ENCODE data around the gene CTNNA3. TPM values are rescaled to one million over a fixed set of nuclear protein-coding genes. Genes with fewer than 3 reads are reported as not detected.
"Not testable (repeated sequence)": the region's sequence is repeated elsewhere in the genome, so short reads cannot be mapped to it uniquely, and the experiment has no call there.

The CTNNA3 gene
- total RNA-seq, 1 donor from 2014 or later = not detected

DNA sequence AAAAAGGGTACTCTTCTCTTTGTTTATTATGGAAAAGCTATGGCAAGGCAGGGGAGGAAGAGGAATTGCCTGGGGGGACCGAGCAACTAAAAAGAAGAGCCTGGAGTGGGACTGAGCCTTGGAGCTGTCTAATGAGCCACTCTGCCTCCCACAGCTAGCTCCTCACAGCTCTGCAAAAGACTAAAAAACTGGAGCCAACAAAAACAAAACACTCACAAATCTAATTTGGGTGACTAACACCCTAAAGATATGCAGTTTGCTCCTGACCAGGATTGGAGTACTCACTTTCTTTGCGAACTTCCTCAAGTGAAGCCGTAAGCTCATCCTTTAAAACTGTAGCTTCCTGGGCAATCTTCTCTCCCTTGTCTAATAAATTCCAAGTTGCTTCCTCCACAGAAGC is 89.4 kb downstream of the CTNNA3 start:
- intact Hi-C loops (cut with micrococcal nuclease) = no loop called here

DNA sequence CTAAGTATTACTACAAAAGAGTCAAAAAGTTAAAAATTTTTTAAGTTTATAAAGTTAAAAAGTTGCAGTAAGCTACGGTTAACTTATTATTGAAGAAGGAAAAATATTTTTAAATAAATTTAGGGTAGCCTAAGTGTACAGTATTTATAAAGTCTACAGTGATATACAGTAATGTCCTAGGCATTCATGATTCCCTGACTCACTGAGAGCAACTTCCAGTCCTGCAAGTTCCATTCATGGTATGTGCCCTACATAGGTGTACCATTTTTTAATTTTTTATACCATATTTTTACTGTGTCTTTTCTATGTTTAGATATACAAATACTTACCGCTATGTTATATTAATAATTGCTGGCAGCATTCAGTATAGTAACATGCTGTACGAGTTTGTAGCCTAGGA is 92.3 kb downstream of the CTNNA3 start:
- intact Hi-C loops (cut with micrococcal nuclease) = no loop called here

DNA sequence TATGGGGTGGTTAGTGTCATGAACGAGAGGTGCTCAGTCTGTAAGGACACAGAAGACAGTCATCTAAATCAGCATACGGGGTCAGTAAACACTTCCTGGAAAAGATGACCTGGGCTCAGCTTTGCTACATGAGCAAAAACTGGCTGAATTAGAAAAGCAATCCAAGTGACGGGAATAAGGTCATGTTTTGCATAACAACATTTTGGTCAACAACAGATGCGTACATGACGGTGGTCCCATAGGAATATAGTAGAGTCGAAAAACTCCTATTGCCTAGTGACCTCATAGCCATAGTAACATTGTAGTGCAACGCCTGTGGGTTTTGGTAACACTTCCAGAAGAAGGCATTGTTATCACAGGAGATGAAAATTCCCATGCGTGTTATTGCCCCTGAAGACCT is 92.9 kb downstream of the CTNNA3 start:
- intact Hi-C loops (cut with micrococcal nuclease) = no loop called here

DNA sequence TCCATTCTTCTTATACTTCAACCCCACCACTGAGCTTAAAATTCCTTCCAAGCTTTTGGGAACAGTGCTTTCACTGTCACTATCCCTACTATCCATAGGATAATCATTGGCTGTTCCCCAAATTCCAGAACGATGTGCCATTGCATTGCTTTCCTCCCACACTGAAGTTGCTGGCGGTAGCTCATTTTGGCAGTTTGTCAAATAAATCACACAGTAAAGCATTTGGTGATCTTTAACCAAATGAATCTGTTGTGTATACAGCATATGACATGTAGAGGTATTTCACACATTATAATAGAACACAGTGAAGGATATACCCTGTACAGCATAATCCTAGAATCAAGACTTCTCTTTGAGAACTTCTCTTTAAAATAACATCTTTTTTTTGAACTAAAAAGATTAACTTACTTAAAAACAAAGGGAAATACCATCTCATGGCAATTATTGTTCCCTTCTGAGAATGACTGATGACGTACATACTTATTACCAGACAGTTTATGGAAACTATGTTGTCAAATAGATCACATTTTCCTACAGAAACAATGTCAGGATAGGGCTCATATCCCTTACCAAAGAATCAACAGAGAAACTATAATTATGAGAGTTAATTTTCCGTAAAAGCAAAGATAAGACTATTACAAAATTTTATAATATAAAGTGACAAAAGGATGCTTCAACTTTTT is 93.6 kb downstream of the CTNNA3 start:
- intact Hi-C loops (cut with micrococcal nuclease) = no loop called here

DNA sequence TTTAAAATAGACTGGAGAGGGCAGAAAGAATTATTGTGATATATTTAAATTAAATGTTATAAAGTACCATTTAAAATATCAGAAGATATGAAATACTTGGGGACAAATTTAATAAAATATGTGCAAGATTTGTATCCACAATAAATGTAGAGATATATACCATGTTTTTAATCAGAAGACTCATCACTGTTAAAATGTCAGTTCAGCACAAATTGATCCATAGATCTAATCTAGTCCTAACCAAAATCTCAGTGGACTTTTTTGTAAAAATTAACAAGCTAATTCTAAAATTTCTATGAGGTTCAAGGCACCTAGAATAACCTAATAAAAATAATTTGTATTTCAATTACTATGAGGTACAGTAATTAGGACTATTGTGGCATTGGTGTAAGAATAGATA is 96.4 kb downstream of the CTNNA3 start:
- intact Hi-C loops (cut with micrococcal nuclease) = no loop called here

DNA sequence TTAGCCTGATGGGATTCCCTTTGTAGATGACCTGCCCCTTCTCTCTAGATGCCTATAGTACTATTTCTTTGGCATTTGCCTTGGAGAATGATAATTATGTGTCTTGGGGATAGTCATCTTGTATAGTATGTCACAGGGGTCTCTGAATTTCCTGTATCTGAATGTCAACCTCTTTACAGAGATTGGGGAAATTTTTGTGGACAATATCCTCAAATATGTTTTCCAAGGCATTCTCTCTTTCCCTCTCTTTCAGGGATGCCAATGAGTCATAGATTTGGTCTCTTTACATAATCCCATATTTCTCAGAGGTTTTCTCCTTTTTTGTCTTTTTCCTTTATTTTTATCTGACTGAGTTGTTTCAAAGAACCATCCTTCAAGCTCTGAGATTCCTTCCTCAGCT is 99.4 kb downstream of the CTNNA3 start:
- intact Hi-C loops (cut with micrococcal nuclease) = no loop called here

DNA sequence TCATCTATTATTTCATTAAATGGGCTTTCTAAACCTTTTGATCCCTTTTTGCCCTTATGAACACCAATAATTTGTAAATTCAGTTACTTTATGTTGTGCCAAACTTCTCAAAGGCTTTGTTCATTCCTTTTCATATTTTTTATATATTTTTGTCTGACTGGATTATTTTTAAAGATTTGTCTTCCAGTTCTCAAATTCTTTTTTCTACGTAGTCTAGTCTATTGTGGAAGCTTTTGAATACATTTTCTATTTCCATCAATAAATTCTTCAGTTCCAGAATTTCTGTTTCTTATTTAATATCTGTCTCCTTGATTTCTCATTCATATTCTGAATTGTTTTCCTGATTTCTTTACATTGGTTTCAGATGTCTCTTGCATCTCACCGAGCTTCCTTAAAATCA is 108.2 kb downstream of the CTNNA3 start:
- intact Hi-C loops (cut with micrococcal nuclease) = no loop called here

DNA sequence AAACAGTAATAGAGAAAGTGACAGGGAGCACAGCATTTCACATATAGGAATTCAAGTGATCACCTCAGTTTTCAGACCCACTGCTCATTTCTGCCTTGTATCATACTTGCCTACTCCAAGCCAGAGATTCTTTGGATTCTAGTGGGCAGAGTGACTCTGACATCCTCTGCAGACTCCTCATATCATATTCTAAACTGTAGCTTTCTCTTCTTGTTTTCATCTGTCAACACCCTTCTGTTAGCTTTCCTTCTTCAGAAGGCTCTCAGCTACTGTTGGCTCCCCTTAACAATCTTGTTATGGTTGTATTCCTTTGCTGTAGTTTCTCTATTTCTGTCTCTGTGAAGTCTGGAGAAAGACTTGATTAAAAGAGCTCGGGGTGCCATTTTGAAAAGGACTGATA is 120.5 kb downstream of the CTNNA3 start:
- intact Hi-C loops (cut with micrococcal nuclease) = no loop called here

DNA sequence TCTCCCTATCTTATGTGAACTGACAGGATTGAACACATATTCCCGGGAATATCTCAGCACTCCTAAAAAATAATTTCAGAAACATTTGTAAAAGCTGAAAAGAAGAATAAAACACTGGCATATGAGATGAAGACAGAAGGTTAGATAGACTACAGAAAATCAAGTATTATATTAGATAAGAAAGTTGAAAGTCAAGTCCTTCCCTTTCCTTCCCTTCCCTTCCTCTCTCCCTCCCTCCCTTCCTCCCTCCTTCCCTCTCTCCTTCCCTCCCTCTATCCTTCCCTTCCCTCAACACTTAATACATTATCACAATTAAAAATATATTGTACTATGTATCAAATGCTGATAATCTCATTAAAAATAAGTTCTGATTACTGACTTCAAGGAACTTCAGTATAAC is 122.5 kb downstream of the CTNNA3 start:
- intact Hi-C loops (cut with micrococcal nuclease) = no loop called here

DNA sequence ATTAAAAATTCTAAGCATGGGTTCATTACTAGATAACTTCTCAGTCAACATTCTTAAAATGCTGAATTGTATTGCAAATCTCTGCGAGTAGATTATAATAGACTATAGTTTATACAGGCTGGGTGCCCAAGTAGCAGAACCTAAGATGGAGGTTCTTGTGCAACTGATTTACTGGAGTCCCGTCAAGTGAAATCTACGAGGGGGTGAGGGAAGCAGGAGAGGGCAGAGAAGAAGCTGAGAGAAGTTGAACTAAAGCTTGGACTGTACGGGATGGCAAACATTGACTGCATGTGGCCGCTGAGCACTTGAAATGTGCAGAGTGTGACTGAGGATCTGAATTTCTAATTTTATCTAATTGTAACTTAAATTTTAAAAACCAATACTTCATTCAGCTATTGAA is 124.5 kb downstream of the CTNNA3 start:
- intact Hi-C loops (cut with micrococcal nuclease) = no loop called here

DNA sequence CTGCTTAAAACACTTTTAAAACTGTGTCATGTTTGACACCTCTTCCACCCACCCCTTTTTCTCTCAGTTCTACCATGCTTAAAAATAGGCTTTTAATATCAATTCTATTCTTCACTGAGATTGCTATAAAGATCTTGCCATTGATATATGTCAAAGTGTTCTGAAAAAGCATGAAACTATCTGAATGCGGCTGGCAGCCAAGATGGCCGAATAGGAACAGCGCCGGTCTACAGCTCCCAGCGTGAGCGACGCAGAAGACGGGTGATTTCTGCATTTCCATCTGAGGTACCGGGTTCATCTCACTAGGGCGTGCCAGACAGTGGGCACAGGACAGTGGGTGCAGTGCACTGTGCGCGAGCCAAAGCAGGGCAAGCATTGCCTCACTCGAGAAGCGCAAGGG is 137.7 kb downstream of the CTNNA3 start:
- intact Hi-C loops (cut with micrococcal nuclease) = not testable (repeated sequence)

DNA sequence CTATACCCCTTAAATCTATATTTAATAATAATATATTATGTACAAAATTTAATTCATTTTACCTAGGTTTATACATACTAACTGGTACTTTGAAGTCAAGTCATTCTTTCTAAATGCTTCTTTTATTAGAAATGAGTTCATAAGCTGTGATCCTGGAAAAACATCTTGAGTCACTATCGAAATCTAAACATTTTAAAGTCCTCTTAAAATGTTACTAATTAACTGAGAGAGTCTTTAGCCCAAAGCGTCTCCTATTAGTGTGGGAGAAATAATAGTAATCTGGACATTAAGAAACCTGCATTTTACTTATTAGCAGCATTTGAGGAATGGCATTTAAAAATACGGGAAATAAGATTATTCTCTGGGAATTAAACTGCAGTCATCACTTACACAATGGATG is 142.7 kb downstream of the CTNNA3 start:
- intact Hi-C loops (cut with micrococcal nuclease) = no loop called here

DNA sequence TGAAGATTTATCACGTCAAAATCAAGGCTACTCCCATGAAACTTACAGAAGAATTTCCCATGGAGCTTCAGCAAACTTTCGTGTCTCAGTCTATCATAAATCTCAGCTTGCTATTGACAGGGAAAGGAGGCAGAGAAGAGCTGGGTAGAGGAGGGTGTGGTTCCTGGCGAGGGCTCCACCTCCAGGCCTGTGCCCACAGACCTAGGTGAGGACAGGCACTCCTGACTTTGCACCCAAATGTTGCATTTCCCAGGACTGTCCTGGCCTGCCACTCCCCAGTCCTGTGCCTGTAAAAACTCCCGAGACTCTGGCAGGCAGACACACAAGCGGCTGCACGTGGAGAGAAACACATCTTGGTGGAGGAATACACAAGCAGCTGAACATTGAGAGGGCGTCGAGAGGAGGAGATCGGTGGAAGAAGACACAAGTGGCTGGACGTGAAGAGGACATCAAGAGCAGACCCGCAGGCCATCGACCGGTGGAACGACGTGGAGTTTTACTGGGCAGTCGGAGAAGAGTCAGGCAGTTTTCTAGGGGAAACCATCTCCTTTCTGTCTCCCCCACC is 145.1 kb downstream of the CTNNA3 start:
- intact Hi-C loops (cut with micrococcal nuclease) = no loop called here

DNA sequence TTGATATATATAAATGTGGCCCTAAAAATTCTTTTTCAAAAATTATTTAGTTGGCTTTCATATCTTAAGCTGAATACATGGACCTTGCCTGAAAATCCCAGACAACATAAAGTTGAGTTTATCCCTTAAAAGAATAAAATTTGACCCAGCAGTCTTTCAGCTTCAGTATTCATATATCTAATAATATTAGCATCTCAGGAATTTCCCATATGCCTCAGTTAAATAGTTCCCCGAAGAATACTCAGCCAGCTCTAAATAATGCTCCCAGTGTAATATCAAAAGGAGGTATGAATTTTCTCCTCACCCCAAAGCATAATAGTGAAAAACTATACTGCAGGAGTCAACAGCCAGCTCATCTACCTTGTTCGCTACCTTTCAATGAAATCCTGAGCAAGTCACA is 145.9 kb downstream of the CTNNA3 start:
- intact Hi-C loops (cut with micrococcal nuclease) = no loop called here

DNA sequence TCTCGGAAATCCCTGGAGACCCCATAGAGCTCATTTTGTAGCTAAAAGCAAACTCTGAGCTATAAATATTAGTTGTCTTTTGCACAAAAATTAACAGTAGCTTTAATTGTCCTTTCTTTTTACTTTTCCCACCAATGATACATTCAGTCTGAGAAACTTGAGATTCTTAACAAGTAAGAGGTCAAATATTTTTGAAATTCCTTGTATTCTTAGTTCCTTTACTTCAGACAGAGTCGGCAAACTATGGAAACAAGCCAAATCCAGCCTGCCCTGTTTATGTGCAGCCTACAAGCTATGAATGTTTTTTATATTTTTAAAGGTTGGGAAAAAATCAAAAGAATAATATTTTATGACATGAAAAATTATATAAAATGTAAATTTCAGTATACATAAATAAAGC is 146.6 kb downstream of the CTNNA3 start:
- intact Hi-C loops (cut with micrococcal nuclease) = no loop called here

DNA sequence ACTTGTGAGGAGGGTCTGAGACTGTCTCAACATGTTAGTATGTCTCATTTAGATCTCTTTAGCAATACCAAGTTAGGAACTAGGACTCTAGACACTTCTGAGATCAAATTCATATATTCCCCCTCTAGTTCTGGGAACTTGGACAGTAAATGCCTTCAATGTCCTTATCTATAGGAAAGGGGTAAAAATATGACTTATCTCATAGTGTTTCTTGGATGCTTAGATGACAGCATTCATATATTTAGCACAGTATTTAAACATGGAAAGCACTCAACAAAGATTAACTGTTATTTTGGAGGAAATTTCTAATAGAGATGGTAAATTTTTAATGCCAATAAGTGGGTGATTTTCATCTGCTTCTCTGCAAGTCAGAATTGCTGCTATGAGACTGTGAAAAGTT is 154.6 kb downstream of the CTNNA3 start:
- intact Hi-C loops (cut with micrococcal nuclease) = no loop called here

DNA sequence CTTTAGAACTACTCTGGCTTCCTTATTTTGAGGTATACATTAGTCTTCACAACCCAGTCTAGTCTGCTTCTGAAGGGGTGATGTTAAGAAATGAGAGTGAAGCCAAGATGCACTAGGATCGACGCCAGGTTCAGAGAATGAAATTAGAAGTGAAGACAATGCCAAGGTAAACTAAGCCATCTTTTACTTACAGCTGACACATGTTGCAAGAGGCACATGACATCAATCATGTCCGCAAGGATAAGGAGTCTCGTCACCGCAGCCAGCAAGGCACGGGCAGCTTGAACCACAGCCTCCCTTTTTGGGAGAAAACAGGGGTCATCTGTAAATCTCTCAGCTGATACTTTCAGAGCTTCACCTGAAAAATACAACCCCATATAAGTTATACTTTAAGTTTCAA is 156.7 kb downstream of the CTNNA3 start:
- intact Hi-C loops (cut with micrococcal nuclease) = loop anchor here (5.0 kb wide), 1 partner anchor 243 kb away; no protein-coding TSS in a partner anchor

DNA sequence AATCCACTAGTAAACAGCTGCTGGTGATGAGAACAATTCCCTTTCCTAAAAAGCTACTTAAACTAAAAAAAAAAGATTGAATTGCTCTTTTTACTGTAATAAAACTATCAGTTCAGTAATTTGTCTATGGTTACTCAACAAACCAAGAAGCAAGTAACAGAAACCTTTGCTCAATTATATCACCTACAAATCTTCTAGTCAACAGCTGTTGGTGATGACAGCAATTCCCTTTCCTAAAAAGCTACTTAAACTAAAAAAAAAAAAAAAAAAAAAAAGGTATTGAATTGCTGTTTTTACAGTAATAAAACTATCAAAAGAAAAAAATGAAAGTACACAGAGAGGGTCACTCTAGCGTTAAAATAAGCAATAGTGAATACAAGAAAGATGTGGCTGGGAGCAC is 158.1 kb downstream of the CTNNA3 start:
- intact Hi-C loops (cut with micrococcal nuclease) = loop anchor here (5.0 kb wide), 1 partner anchor 244 kb away; no protein-coding TSS in a partner anchor

DNA sequence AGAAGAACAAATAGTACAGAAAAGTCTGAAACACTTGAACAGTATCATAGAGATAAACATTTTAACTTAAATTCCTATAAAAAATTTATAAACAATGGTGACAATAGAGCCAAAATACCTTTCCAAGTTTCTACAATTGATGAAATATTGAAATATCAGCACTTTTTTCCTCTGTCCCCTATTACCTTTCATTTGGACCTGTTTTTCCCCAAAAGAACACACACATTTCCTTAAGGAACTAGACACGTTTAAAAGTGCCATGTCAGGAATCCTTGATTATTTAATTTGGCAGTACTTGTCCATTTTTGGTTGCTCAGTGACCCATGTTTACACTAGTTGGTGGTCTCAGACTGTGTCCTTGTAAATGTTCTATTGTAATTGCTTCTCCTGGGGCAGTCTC is 162.6 kb downstream of the CTNNA3 start:
- intact Hi-C loops (cut with micrococcal nuclease) = no loop called here

DNA sequence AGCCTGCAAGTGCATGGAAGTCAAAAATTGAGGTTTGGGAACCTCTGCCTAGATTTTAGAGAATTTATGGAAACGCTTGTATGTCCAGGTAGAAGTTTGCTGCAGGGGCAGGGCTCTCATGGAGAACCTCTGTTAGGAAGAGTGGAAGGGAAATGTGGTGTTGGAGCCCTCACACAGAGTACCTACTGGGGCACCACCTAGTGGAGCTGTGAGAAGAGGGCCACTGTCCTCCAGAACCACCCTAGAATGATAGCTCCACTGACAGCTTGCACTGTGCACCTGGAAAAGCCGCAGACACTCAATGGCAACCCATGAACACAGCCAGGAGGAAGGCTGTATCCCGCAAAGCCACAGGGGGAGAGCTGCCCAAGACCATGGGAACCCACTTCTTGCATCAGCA is 165.0 kb downstream of the CTNNA3 start:
- intact Hi-C loops (cut with micrococcal nuclease) = not testable (repeated sequence)

DNA sequence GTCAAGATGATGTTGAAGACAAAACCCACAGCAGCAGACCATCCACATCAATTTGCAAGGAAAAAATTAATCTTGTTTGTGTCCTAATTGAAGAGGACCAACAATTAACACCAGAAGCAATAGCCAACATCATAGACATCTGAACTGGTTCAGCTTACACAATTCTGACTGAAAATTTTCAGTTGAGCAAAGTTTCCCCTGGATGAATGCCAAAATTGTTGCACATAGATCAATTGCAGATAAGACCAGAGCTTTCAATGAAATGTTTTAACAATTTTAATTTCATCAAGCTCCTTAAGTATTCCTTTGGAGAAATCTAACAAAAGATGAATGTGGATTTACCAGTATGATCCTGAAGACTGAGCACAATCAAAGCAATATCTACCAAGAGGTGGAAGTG is 168.6 kb downstream of the CTNNA3 start:
- intact Hi-C loops (cut with micrococcal nuclease) = no loop called here

DNA sequence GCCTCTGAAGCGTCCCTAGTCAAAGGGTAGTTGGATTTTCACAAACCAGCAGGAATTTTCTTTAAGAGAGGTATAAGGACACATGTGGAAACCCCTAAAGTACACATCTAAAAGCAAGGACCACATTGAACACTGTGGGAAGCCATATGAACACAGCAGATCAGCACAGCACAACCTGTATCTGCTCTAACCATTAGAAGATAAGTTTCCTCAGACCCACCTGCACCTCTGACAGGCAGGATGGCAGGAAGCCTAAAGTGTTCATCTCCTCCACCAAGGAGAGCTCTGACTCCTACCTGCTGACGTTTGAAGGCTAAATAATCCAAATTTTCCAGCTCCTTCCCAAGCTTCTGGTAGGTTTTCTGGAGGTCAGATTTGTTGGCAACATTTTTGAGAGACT is 174.4 kb downstream of the CTNNA3 start:
- intact Hi-C loops (cut with micrococcal nuclease) = loop anchor here (1.0 to 5.0 kb wide), 4 partner anchors 214 to 1341 kb away; partner anchors contain the start of gene LRRTM3

DNA sequence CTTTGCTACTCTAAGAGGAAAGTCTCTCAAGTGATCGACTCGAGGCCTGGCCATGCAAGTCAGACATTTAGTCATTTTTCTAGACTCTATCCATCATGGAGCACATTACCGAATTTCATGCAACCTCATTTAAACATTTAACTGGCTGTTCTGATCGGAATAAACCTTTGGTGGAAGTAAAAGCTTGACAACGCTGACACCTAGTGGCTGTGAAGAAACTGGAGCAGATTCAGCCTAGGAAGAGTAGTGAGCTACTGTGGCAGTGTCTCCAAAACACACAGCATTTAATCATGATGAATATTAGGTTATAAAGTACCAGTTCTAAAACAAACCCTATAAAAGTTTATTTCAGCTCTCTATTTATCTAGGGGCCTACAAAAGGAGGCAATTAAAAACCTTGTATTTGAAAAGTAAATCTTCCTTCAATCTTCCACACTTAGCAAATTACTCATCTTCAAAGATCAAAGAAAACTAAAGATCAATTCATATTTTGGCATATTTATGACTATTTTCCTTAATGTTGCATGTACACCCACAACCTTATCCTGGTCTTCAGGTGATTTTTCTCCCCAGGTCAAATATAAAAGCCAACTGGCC is 175.0 kb downstream of the CTNNA3 start:
- intact Hi-C loops (cut with micrococcal nuclease) = loop anchor here (1.0 to 5.0 kb wide), 4 partner anchors 214 to 1341 kb away; partner anchors contain the start of gene LRRTM3
